ENCODE data around the gene ATF3. TPM values are rescaled to one million over a fixed set of nuclear protein-coding genes. Genes with fewer than 3 reads are reported as not detected.
"Not testable (repeated sequence)": the region's sequence is repeated elsewhere in the genome, so short reads cannot be mapped to it uniquely, and the experiment has no call there.

Gene ATF3
- total RNA-seq, 4 donors from 2014 or later: 10.0 to 38.0 (median 17.2) TPM

- Histone ChIP-seq H3K36me3 (no peaks in the 10 kb centered on the region), H3K27me3 (no peaks in the 10 kb centered on the region), H3K4me3 (no peak overlapping the region), H3K9me3 (no peaks in the 10 kb centered on the region), H3K27ac (no peak overlapping the region), H3K4me1 (no peaks in the 10 kb centered on the region)
- DNase-seq: no peak
- no peak for TF ChIP-seq CTCF (IDR thresholded peaks at IDR 0.05)
Measured at GRCh38 chr1:212652609-212653008, 44.0 kb downstream of the ATF3 start.

- TF ChIP-seq POLR2A (IDR thresholded peaks at IDR 0.05) (no peak), CTCF (IDR thresholded peaks at IDR 0.05) (no peak)
- H3K36me3 ChIP-seq: no peaks in the 10 kb centered on the region
- H3K4me3 ChIP-seq: no peak overlapping the region
- H3K4me1 ChIP-seq: no peaks in the 10 kb centered on the region
- H3K9me3 ChIP-seq: no peaks in the 10 kb centered on the region
- no peaks in the 10 kb centered on the region for H3K27me3 ChIP-seq
- H3K27ac ChIP-seq: no peak overlapping the region
- DNase-seq: no peak
Measured at GRCh38 chr1:212655668-212656440, 47.3 kb downstream of the ATF3 start.

GRCh38 chr1:212656730-212657129 lies 48.2 kb downstream of the ATF3 start:
- Histone ChIP-seq H3K27ac (no peak overlapping the region), H3K9me3 (no peaks in the 10 kb centered on the region), H3K27me3 (no peaks in the 10 kb centered on the region), H3K4me1 (no peaks in the 10 kb centered on the region), H3K4me3 (no peak overlapping the region), H3K36me3 (no peaks in the 10 kb centered on the region)
- DNase-seq: no peak
- TF ChIP-seq POLR2A (IDR thresholded peaks at IDR 0.05) (no peak), CTCF (IDR thresholded peaks at IDR 0.05) (no peak)

GRCh38 chr1:212658250-212658649 lies 49.7 kb downstream of the ATF3 start:
- H3K36me3 ChIP-seq, H3K27ac ChIP-seq, DNase-seq, H3K4me3 ChIP-seq, H3K27me3 ChIP-seq, H3K9me3 ChIP-seq, H3K4me1 ChIP-seq: not testable (repeated sequence)

- no peak for DNase-seq
- H3K27ac ChIP-seq: no peak overlapping the region
- no peak for TF ChIP-seq POLR2A (IDR thresholded peaks at IDR 0.05)
- no peak for TF ChIP-seq CTCF (IDR thresholded peaks at IDR 0.05)
- H3K4me1 ChIP-seq: peaks cover 0 to 17% (median 0%) of the 10 kb centered on the region in 4 donors
- H3K27me3 ChIP-seq: no peaks in the 10 kb centered on the region
- H3K4me3 ChIP-seq: no peak overlapping the region
- H3K36me3 ChIP-seq: no peaks in the 10 kb centered on the region
- H3K9me3 ChIP-seq: no peaks in the 10 kb centered on the region
Measured at GRCh38 chr1:212664409-212665199, 56.0 kb downstream of the ATF3 start.
